Vagina (tissue), 2 donors: ENCODE measurements around the gene MICAL2. TPM values are rescaled to one million over a fixed set of nuclear protein-coding genes. Genes with fewer than 3 reads are reported as not detected.

ENCODE experiments used
- DNase-seq, 2 donors: peaks; one replicate each; pipeline ENCODE4 v3.0.0-alpha.2; 2017; ENCODE audit errors: extremely low spot score in 2 of 2
- H3K27ac ChIP-seq: fragments of 200-600 bp; sonication (generic); one replicate; pipeline ENCODE4 v1.5.1; 2019
- H3K27me3 ChIP-seq: fragments of 200-600 bp; sonication (generic); one replicate; pipeline ENCODE4 v1.5.1; 2019
- H3K36me3 ChIP-seq, 2 donors: fragments of 200-600 bp; sonication (generic); one replicate each; pipeline ENCODE4 v1.5.1; 2017 to 2019
- H3K4me1 ChIP-seq: fragments of 200-600 bp; sonication (generic); one replicate; pipeline ENCODE4 v1.5.1; 2019
- H3K4me3 ChIP-seq, 2 donors: fragments of 200-600 bp; sonication (generic); 1 replicate in 1 of 2; 2 replicates in 1 of 2; pipeline ENCODE4 v1.5.1; 2016 to 2019
- H3K9me3 ChIP-seq: fragments of 200-600 bp; sonication (generic); one replicate; pipeline ENCODE4 v1.5.1; 2019
- POLR2A ChIP-seq, 2 donors: fragments of 450-650 bp; IDR thresholded peaks; one replicate each; pipeline ENCODE4 v1.6.1; 2017; ENCODE audit warnings: antibody characterized with exemption in 2 of 2, mild to moderate bottlenecking in 2 of 2, moderate library complexity in 2 of 2
- POLR2AphosphoS5 ChIP-seq, 2 donors: sonication (generic); formaldehyde crosslinking; IDR thresholded peaks; one replicate each; pipeline ENCODE4 v1.9.0; 2017; ENCODE audit warnings: antibody characterized with exemption in 2 of 2, mild to moderate bottlenecking in 2 of 2, low read depth in 1 of 2; ENCODE audit not compliant: insufficient read depth in 1 of 2
- intact Hi-C: fragments of 100-400 bp; cut with DNase I; formaldehyde crosslinking; loops from one replicate; pipeline ENCODE4 v1.15.1; 2023
- total RNA-seq: library from RNA; depleted of rRNA; stranded (reverse); fragments of >200 nt; gene quantifications from one replicate; pipeline ENCODE4 v1.2.3, GENCODE V29; 2016
- TF ChIP-seq, protein P1 (sequence below), 3 experiments: fragments of 450-650 bp in 2 of 3; fragments of 200-600 bp in 1 of 3; sonication (generic) in 1 of 3; IDR thresholded peaks; one replicate each; pipeline ENCODE4 v1.5.1; 2017 to 2019; ENCODE audit warnings: antibody characterized with exemption in 3 of 3, mild to moderate bottlenecking in 2 of 3, moderate library complexity in 2 of 3

Gene MICAL2
- total RNA-seq, 1 donor from 2014 or later = 41.7 TPM

DNA sequence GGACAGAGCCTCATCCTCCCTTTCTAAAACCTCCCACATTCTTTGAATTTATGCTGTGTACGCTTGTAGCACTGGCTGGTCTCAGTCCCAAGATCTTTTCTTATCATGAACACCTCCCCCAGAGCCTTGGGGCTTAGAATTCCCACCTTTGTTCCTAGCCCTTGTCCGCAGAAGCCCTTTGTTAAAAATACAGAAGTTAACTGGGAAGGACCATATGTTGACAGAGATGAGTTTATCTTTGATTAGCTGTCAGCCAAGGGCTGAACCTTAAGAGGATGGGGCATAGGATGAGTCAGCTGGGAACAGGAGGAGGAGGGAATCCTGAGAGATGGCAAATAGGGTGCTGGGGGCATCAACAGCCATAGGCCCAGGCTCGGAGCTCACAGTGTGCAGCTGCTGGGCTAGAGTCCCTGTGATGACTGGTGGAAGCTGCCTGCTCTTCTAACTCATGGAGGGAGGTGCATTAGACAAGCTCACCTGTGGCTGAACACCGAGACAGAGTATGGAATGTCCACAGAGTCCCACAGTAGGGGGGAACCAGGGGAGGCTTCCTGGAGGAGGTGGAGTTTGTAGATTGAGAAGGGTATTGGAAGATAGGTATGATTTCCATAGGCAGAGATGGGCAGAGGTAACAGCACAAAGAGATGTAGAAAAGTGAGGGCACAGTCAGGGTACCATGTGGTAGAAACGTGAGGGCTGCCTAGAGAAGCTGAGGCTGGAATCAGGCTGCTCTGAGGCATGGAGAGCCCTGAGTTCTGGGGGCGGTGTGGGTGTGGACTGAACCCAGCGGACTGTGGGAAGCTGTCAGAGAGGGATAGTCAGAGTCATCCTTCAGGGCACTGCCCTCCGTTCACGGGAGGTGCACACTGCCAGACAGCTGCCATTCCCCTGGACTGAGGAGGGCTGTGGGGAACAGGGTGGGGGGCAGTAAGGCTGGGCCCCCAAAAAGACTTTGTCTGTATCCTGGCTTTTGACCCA lies 9.9 kb downstream of the MICAL2 start:
- H3K36me3 ChIP-seq = no peaks in the 10 kb centered on the region
- no peaks in the 10 kb centered on the region for H3K27me3 ChIP-seq
- H3K27ac ChIP-seq = peak overlapping the region; percentile 37
- no peak for DNase-seq
- H3K4me3 ChIP-seq = no peak overlapping the region
- intact Hi-C loops = loop anchor here (5.0 kb wide), 1 partner anchor 292 kb away; no protein-coding TSS in a partner anchor
- no peaks in the 10 kb centered on the region for H3K9me3 ChIP-seq
- peaks cover 16% of the 10 kb centered on the region for H3K4me1 ChIP-seq
- TF ChIP-seq POLR2AphosphoS5 (IDR thresholded peaks at IDR 0.05; ENCODE audit: insufficient read depth in 1 of 2, low read depth in 1 of 2) (no peak), POLR2A (IDR thresholded peaks at IDR 0.05) (no peak)
- TF ChIP-seq, protein P1, sequence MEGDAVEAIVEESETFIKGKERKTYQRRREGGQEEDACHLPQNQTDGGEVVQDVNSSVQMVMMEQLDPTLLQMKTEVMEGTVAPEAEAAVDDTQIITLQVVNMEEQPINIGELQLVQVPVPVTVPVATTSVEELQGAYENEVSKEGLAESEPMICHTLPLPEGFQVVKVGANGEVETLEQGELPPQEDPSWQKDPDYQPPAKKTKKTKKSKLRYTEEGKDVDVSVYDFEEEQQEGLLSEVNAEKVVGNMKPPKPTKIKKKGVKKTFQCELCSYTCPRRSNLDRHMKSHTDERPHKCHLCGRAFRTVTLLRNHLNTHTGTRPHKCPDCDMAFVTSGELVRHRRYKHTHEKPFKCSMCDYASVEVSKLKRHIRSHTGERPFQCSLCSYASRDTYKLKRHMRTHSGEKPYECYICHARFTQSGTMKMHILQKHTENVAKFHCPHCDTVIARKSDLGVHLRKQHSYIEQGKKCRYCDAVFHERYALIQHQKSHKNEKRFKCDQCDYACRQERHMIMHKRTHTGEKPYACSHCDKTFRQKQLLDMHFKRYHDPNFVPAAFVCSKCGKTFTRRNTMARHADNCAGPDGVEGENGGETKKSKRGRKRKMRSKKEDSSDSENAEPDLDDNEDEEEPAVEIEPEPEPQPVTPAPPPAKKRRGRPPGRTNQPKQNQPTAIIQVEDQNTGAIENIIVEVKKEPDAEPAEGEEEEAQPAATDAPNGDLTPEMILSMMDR (IDR thresholded peaks at IDR 0.05) = no peak

DNA sequence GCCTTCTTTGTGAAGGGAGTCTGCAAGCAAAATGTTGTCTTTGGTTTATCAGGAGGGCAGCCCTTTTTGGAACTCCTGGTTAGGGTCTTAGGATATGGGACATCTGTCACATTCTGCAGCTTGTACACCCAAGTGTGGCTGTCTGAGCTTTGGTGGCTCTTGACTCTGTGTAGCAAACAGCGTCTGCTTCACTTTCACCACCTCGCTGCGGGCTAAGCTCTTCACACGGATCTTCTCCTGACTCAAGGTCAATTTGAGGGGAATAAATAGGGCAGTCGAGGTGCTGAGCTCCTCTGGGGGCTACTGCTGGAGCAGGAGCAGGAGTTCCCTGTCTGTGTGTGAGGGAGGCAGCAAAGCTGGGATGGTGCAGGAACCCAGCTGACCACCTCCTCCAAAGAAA lies 10.6 kb downstream of the MICAL2 start:
- H3K36me3 ChIP-seq = no peaks in the 10 kb centered on the region
- H3K9me3 ChIP-seq = no peaks in the 10 kb centered on the region
- no peak overlapping the region for H3K27ac ChIP-seq
- no peaks in the 10 kb centered on the region for H3K27me3 ChIP-seq
- TF ChIP-seq, protein P1 (IDR thresholded peaks at IDR 0.05) = no peak
- TF ChIP-seq POLR2AphosphoS5 (IDR thresholded peaks at IDR 0.05; ENCODE audit: insufficient read depth in 1 of 2, low read depth in 1 of 2) (no peak), POLR2A (IDR thresholded peaks at IDR 0.05) (no peak)
- no peak overlapping the region for H3K4me3 ChIP-seq
- DNase-seq = no peak
- peaks cover 16% of the 10 kb centered on the region for H3K4me1 ChIP-seq
- intact Hi-C loops = loop anchor here (5.0 kb wide), 1 partner anchor 291 kb away; no protein-coding TSS in a partner anchor

DNA sequence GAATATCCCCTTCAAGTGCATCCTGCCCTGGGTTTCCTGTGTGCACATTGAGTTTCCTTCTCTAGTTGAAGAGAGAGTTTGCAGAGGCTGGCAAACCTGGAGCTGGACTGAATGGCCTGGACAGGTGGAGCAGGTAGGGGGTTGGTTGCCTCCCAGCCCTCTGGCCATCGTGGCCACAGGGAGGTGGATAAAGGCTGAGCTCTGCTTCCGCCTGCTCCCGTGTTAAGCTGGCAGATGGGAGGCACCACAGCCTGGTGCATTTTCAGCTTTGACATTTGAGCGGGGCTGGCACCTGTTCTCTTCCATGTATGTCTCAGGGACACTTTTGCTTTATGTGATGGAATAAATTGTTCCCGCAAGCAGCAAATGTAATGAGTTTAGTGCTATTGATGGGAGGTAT lies 11.1 kb downstream of the MICAL2 start:
- TF ChIP-seq POLR2AphosphoS5 (IDR thresholded peaks at IDR 0.05; ENCODE audit: insufficient read depth in 1 of 2, low read depth in 1 of 2) (no peak), POLR2A (IDR thresholded peaks at IDR 0.05) (no peak)
- TF ChIP-seq, protein P1 (IDR thresholded peaks at IDR 0.05) = no peak
- Histone ChIP-seq H3K4me1 (peaks cover 16% of the 10 kb centered on the region), H3K27me3 (no peaks in the 10 kb centered on the region), H3K4me3 (no peak overlapping the region), H3K9me3 (no peaks in the 10 kb centered on the region), H3K36me3 (no peaks in the 10 kb centered on the region), H3K27ac (no peak overlapping the region)
- intact Hi-C loops = loop anchor here (5.0 kb wide), 1 partner anchor 291 kb away; no protein-coding TSS in a partner anchor
- DNase-seq = no peak

DNA sequence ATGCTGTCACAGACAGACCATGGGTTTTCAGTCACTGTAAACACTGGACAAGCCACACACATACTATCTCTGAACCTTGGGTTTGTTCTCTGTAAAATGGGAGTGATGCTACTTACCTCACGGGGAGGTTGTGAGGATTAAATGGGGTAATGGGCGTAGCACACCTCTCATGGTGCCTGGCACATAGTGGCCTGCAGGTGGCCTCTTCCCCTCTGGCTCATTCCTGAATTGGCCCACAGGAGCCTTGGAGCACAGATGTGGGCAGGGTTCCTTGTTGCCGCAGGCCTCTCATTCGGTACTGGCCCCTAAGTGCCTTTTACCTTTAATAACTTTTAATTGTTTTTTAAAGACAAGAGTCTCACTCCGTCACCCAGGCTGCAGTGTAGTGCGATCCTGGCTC lies 11.7 kb downstream of the MICAL2 start:
- Histone ChIP-seq H3K27ac (no peak overlapping the region), H3K36me3 (no peaks in the 10 kb centered on the region), H3K4me3 (no peak overlapping the region), H3K9me3 (no peaks in the 10 kb centered on the region), H3K27me3 (no peaks in the 10 kb centered on the region), H3K4me1 (peaks cover 16% of the 10 kb centered on the region)
- DNase-seq = no peak
- TF ChIP-seq, protein P1 (IDR thresholded peaks at IDR 0.05) = no peak
- intact Hi-C loops = loop anchor here (5.0 kb wide), 1 partner anchor 290 kb away; no protein-coding TSS in a partner anchor

DNA sequence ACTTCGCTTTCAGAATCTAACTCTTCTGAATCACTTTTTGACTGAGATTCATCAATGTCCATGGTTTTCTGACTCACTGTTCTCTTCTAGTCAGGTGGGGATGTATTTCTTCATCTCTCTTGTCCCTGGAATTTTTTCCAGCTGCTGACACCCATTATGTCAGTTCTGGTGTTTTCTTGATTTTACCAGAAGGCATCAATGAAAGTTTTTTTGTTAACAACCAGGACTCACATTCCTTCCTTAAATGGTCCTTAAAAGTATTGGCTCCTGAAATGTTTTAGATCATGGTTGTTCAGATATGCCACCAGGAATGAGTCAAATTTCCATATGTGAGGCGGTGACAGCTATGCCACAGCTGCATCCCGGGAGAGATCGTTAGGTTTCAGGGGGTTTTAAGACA lies 12.9 kb downstream of the MICAL2 start:
- intact Hi-C loops = loop anchor here (5.0 kb wide), 1 partner anchor 289 kb away; no protein-coding TSS in a partner anchor
- no peak for DNase-seq
- peaks cover 16% of the 10 kb centered on the region for H3K4me1 ChIP-seq

More for the DNA sequence above, 12.9 kb downstream of the MICAL2 start:
- no peaks in the 10 kb centered on the region for H3K27me3 ChIP-seq
- no peaks in the 10 kb centered on the region for H3K9me3 ChIP-seq
- no peak overlapping the region for H3K27ac ChIP-seq
- H3K4me3 ChIP-seq = no peak overlapping the region
- TF ChIP-seq POLR2AphosphoS5 (IDR thresholded peaks at IDR 0.05; ENCODE audit: insufficient read depth in 1 of 2, low read depth in 1 of 2) = no peak
- no peak for TF ChIP-seq POLR2A (IDR thresholded peaks at IDR 0.05)
- TF ChIP-seq, protein P1 (IDR thresholded peaks at IDR 0.05) = no peak
- no peaks in the 10 kb centered on the region for H3K36me3 ChIP-seq
